ENCODE measurements around the gene NBAS. TPM values are rescaled to one million over a fixed set of nuclear protein-coding genes. Genes with fewer than 3 reads are reported as not detected.
"Not testable (repeated sequence)": the region's sequence is repeated elsewhere in the genome, so short reads cannot be mapped to it uniquely, and the experiment has no call there.

Gene NBAS
- total RNA-seq, 1 experiment from 2014 or later, result 36.3 TPM

GRCh38 chr2:15506229-15506819 lies 54.8 kb downstream of the NBAS start:
- no peak for TF ChIP-seq REST (IDR thresholded peaks at IDR 0.05; ENCODE audit: insufficient read depth in 1 of 2, low read depth in 2 of 2, low read length in 1 of 2)
- TF ChIP-seq TCF7L2 (IDR thresholded peaks at IDR 0.05; ENCODE audit: low read depth, low read length), result no peak
- TF ChIP-seq SIN3A (IDR thresholded peaks at IDR 0.05; ENCODE audit: borderline replicate concordance, insufficient read depth, low read depth, low read length), result no peak
- TF ChIP-seq POLR2AphosphoS5 (IDR thresholded peaks at IDR 0.05; ENCODE audit: low read depth, low read length), result no peak
- TF ChIP-seq, protein P1, sequence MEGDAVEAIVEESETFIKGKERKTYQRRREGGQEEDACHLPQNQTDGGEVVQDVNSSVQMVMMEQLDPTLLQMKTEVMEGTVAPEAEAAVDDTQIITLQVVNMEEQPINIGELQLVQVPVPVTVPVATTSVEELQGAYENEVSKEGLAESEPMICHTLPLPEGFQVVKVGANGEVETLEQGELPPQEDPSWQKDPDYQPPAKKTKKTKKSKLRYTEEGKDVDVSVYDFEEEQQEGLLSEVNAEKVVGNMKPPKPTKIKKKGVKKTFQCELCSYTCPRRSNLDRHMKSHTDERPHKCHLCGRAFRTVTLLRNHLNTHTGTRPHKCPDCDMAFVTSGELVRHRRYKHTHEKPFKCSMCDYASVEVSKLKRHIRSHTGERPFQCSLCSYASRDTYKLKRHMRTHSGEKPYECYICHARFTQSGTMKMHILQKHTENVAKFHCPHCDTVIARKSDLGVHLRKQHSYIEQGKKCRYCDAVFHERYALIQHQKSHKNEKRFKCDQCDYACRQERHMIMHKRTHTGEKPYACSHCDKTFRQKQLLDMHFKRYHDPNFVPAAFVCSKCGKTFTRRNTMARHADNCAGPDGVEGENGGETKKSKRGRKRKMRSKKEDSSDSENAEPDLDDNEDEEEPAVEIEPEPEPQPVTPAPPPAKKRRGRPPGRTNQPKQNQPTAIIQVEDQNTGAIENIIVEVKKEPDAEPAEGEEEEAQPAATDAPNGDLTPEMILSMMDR (IDR thresholded peaks at IDR 0.05), result no peak
- 0 out of 2 replicates have a peak, but pooled peaks cover 2% of the 10 kb centered on the region for H3K36me3 ChIP-seq (ENCODE audit: control insufficient read depth, insufficient read depth, low read length)
- CTCF ChIA-PET, result no interaction called here
- H3K27ac ChIP-seq (ENCODE audit: low read length), result no peak overlapping the region
- POLR2A ChIA-PET, result no interaction called here
- H3K27me3 ChIP-seq (ENCODE audit: control insufficient read depth, insufficient read depth, low read length), result no peaks in the 10 kb centered on the region
- H3K4me3 ChIP-seq (ENCODE audit: low read depth in 2 of 2, low read length in 2 of 2), result no peak overlapping the region
- H3K9me3 ChIP-seq (ENCODE audit: control insufficient read depth, insufficient read depth, low read depth, low read length), result no peaks in the 10 kb centered on the region
- intact Hi-C loops (cut with micrococcal nuclease; ENCODE audit: unreplicated experiment), result no loop called here
- DNase-seq (ENCODE audit: low read depth, low spot score) (no peak), ATAC-seq (no peak)
- BruUV-seq (replicated peaks), result no TSS peak
- in situ Hi-C loops (cut with HindIII; ENCODE audit: low pct_unique_long_range_greater_than_20kb, low sequenced_read_pairs), result no loop called here
- no peaks in the 10 kb centered on the region for H3K4me1 ChIP-seq (ENCODE audit: control insufficient read depth, insufficient read depth, low read length)

- POLR2A ChIA-PET, result no interaction called here
- ATAC-seq, result no peak
- H3K4me1 ChIP-seq (ENCODE audit: control insufficient read depth, insufficient read depth, low read length), result no peaks in the 10 kb centered on the region
- BruUV-seq (replicated peaks), result no TSS peak
- no peaks in the 10 kb centered on the region for H3K9me3 ChIP-seq (ENCODE audit: control insufficient read depth, insufficient read depth, low read depth, low read length)
- 0 out of 2 replicates have a peak, but pooled peaks cover 2% of the 10 kb centered on the region for H3K36me3 ChIP-seq (ENCODE audit: control insufficient read depth, insufficient read depth, low read length)
- CTCF ChIA-PET, result no interaction called here
- H3K4me3 ChIP-seq (ENCODE audit: low read depth in 2 of 2, low read length in 2 of 2), result no peak overlapping the region
- intact Hi-C loops (cut with micrococcal nuclease; ENCODE audit: unreplicated experiment), result no loop called here
- H3K27me3 ChIP-seq (ENCODE audit: control insufficient read depth, insufficient read depth, low read length), result no peaks in the 10 kb centered on the region
- H3K27ac ChIP-seq (ENCODE audit: low read length), result no peak overlapping the region
- no peak for DNase-seq (ENCODE audit: low read depth, low spot score)
- TF ChIP-seq POLR2AphosphoS5 (IDR thresholded peaks at IDR 0.05; ENCODE audit: low read depth, low read length) (no peak), SIN3A (IDR thresholded peaks at IDR 0.05; ENCODE audit: borderline replicate concordance, insufficient read depth, low read depth, low read length) (no peak), TCF7L2 (IDR thresholded peaks at IDR 0.05; ENCODE audit: low read depth, low read length) (no peak)
- in situ Hi-C loops (cut with HindIII; ENCODE audit: low pct_unique_long_range_greater_than_20kb, low sequenced_read_pairs), result no loop called here
These were observed 56.1 kb downstream of the NBAS start for GRCh38 chr2:15504882-15505663.

- intact Hi-C loops (cut with micrococcal nuclease; ENCODE audit: unreplicated experiment); H3K36me3 ChIP-seq (ENCODE audit: control insufficient read depth, insufficient read depth, low read length); H3K4me3 ChIP-seq (ENCODE audit: low read depth in 2 of 2, low read length in 2 of 2); H3K9me3 ChIP-seq (ENCODE audit: control insufficient read depth, insufficient read depth, low read depth, low read length); in situ Hi-C loops (cut with HindIII; ENCODE audit: low pct_unique_long_range_greater_than_20kb, low sequenced_read_pairs); POLR2A ChIA-PET; BruUV-seq (replicated peaks); H3K27ac ChIP-seq (ENCODE audit: low read length); CTCF ChIA-PET; H3K4me1 ChIP-seq (ENCODE audit: control insufficient read depth, insufficient read depth, low read length); H3K27me3 ChIP-seq (ENCODE audit: control insufficient read depth, insufficient read depth, low read length); ATAC-seq; DNase-seq (ENCODE audit: low read depth, low spot score): not testable (repeated sequence)
These were observed 61.9 kb downstream of the NBAS start for GRCh38 chr2:15499251-15499650.

Measured in Panc1 (cell line).